Spleen (tissue), 11 donors: ENCODE data around the gene S100A8. TPM values are rescaled to one million over a fixed set of nuclear protein-coding genes. Genes with fewer than 3 reads are reported as not detected.

Experiments used
- DNase-seq: peaks from one replicate; pipeline ENCODE4 v3.0.0-alpha.2; 2020
- H3K27ac ChIP-seq, 8 donors: fragments of 200-600 bp; sonication (generic) in 7 of 8; 1 replicate in 4 of 8; 2 replicates in 4 of 8; pipeline versions ENCODE4 v1.5.0 to v1.8.0; 2016 to 2021; ENCODE audit warnings: inconsistent platforms in 4 of 8, mild to moderate bottlenecking in 4 of 8, moderate library complexity in 1 of 8
- H3K27me3 ChIP-seq, 7 donors: fragments of 200-600 bp; sonication (generic) in 6 of 7; replicated peaks in 1 of 7; 1 replicate in 4 of 7; 2 replicates in 3 of 7; pipeline versions ENCODE4 v1.5.0 to v1.8.0; 2016 to 2021; ENCODE audit warnings: inconsistent platforms in 3 of 7, mild to moderate bottlenecking in 1 of 7
- H3K36me3 ChIP-seq, 6 donors: fragments of 200-600 bp; sonication (generic) in 5 of 6; 1 replicate in 4 of 6; 2 replicates in 2 of 6; pipeline versions ENCODE4 v1.5.0 to v1.8.0; 2016 to 2021; ENCODE audit warnings: inconsistent platforms in 2 of 6
- H3K4me1 ChIP-seq, 6 donors: fragments of 200-600 bp; sonication (generic) in 5 of 6; 1 replicate in 3 of 6; 2 replicates in 3 of 6; pipeline versions ENCODE4 v1.5.0 to v1.8.0; 2016 to 2021; ENCODE audit warnings: inconsistent platforms in 3 of 6
- H3K4me3 ChIP-seq, 8 donors: fragments of 200-600 bp; sonication (generic) in 7 of 8; 1 replicate in 4 of 8; 2 replicates in 4 of 8; pipeline versions ENCODE4 v1.5.0 to v1.8.0; 2016 to 2021; ENCODE audit warnings: inconsistent platforms in 4 of 8, mild to moderate bottlenecking in 4 of 8, moderate library complexity in 2 of 8
- H3K9me3 ChIP-seq, 8 donors: fragments of 200-600 bp; sonication (generic) in 7 of 8; 1 replicate in 4 of 8; 2 replicates in 4 of 8; pipeline versions ENCODE4 v1.5.0 to v1.8.0; 2016 to 2021; ENCODE audit warnings: inconsistent platforms in 4 of 8
- CTCF ChIP-seq, 11 experiments: fragments of 200-600 bp in 7 of 11; fragments of 450-650 bp in 4 of 11; sonication (generic) in 4 of 11; IDR thresholded peaks in 8 of 11; conservative IDR thresholded peaks in 3 of 11; 1 replicate in 7 of 11; 2 replicates in 4 of 11; pipeline versions ENCODE4 v1.4.0 to v1.8.0; 2016 to 2021; ENCODE audit warnings: antibody characterized with exemption in 11 of 11, inconsistent platforms in 4 of 11, mild to moderate bottlenecking in 1 of 11
- POLR2A ChIP-seq, 3 donors: fragments of 450-650 bp; IDR thresholded peaks; one replicate each; pipeline ENCODE4 v1.5.1; 2017; ENCODE audit warnings: antibody characterized with exemption in 3 of 3, mild to moderate bottlenecking in 1 of 3
- POLR2AphosphoS5 ChIP-seq, 3 donors: sonication (generic); formaldehyde crosslinking; IDR thresholded peaks; one replicate each; pipeline ENCODE4 v1.5.1; 2017; ENCODE audit warnings: antibody characterized with exemption in 3 of 3
- WGBS, 5 donors: extraction: QIAGEN DNeasy Blood & Tissue Kit in 3 of 5; methylation state at CpG; one replicate each; pipeline versions ENCODE4 v1.1.5 to v1.1.7; 2013 to 2018; 5-methylcytosine and 5-hydroxymethylcytosine counted together
- intact Hi-C: fragments of 100-400 bp; cut with DNase I; formaldehyde crosslinking; loops from one replicate; pipeline ENCODE4 v1.15.0; 2023; ENCODE audit warnings: low total_unique reads
- polyA plus RNA-seq, 3 donors: library from polyadenylated mRNA; stranded (reverse); fragments of 200-250 nt; gene quantifications; one replicate each; pipeline ENCODE4 v1.2.1, GENCODE V29; 2013
- total RNA-seq, 7 donors: library from RNA; depleted of rRNA in 3 of 7; stranded (reverse); fragments of >200 nt in 3 of 7; fragmentation: NEBNext Ultra II Directional in 4 of 7; extraction: Animal tissue kit (Norgen Biotek cat#: 25700) in 4 of 7; gene quantifications; one replicate each; pipeline versions ENCODE4 v1.1.0 to v1.2.1, GENCODE V29; 2016 to 2021
- donor health status: healthy with polysubstance abuse.
- donor health status: DM: no; HTN: no; CAD: no; lungs with moderate emphysema.
- donor health status: DM: no; HTN: no; CAD: no.
- donor health status: Bipolar disorder and iron deficiency.
- donor health status: healthy.
- donor health status: DM: no; HTN: no; CAD: no.
- donor health status: DM: yes; HTN: yes; CAD: no.

The S100A8 gene
- total and polyA plus RNA-seq, 10 donors: 756 to 7,676 (median 1,458) TPM

GRCh38 chr1:153434746-153435455, 44.0 kb upstream of the S100A8 start:
- TF ChIP-seq CTCF (IDR thresholded peaks at IDR 0.05 in 8 of 11, conservative IDR thresholded peaks at IDR 0.05 in 3 of 11) (no peak), POLR2A (IDR thresholded peaks at IDR 0.05) (no peak), POLR2AphosphoS5 (IDR thresholded peaks at IDR 0.05) (no peak)
- WGBS, 5 donors: 79 to 87% (median 82%) methylated on average over 11 of the region's 11 CpGs
- H3K36me3 ChIP-seq: no peaks in the 10 kb centered on the region

GRCh38 chr1:153432874-153433681, 42.2 kb upstream of the S100A8 start:
- intact Hi-C loops: no loop called here
- Histone ChIP-seq H3K27me3 (peaks cover 0 to 63% (median 0%) of the 10 kb centered on the region in 7 donors), H3K9me3 (no peaks in the 10 kb centered on the region), H3K4me3 (no peak overlapping the region), H3K36me3 (no peaks in the 10 kb centered on the region), H3K4me1 (no peaks in the 10 kb centered on the region), H3K27ac (no peak overlapping the region)
- WGBS, 5 donors: 73 to 76% (median 74%) methylated on average over 9 of the region's 9 CpGs
- TF ChIP-seq CTCF (IDR thresholded peaks at IDR 0.05 in 8 of 11, conservative IDR thresholded peaks at IDR 0.05 in 3 of 11) (no peak), POLR2AphosphoS5 (IDR thresholded peaks at IDR 0.05) (no peak), POLR2A (IDR thresholded peaks at IDR 0.05) (no peak)
- no peak for DNase-seq

More at GRCh38 chr1:153434746-153435455, 44.0 kb upstream of the S100A8 start:
- peaks cover 0 to 57% (median 0%) of the 10 kb centered on the region in 7 donors for H3K27me3 ChIP-seq
- DNase-seq: no peak
- no peak overlapping the region for H3K4me3 ChIP-seq
- no peak overlapping the region for H3K27ac ChIP-seq
- intact Hi-C loops: no loop called here
- no peaks in the 10 kb centered on the region for H3K9me3 ChIP-seq
- no peaks in the 10 kb centered on the region for H3K4me1 ChIP-seq

GRCh38 chr1:153431928-153432327, 41.1 kb upstream of the S100A8 start:
- TF ChIP-seq POLR2A (IDR thresholded peaks at IDR 0.05) (no peak), CTCF (IDR thresholded peaks at IDR 0.05 in 8 of 11, conservative IDR thresholded peaks at IDR 0.05 in 3 of 11) (no peak), POLR2AphosphoS5 (IDR thresholded peaks at IDR 0.05) (no peak)
- WGBS, 5 donors: 61 to 74% (median 68%) methylated on average over 4 of the region's 4 CpGs
- DNase-seq: no peak
- no peaks in the 10 kb centered on the region for H3K9me3 ChIP-seq
- no peaks in the 10 kb centered on the region for H3K36me3 ChIP-seq
- H3K4me3 ChIP-seq: no peak overlapping the region
- peaks cover 0 to 63% (median 0%) of the 10 kb centered on the region in 7 donors for H3K27me3 ChIP-seq
- no peak overlapping the region for H3K27ac ChIP-seq
- intact Hi-C loops: no loop called here
- no peaks in the 10 kb centered on the region for H3K4me1 ChIP-seq

GRCh38 chr1:153431427-153431826, 40.6 kb upstream of the S100A8 start:
- TF ChIP-seq POLR2A (IDR thresholded peaks at IDR 0.05) (no peak), POLR2AphosphoS5 (IDR thresholded peaks at IDR 0.05) (no peak), CTCF (IDR thresholded peaks at IDR 0.05 in 8 of 11, conservative IDR thresholded peaks at IDR 0.05 in 3 of 11) (no peak)
- peaks cover 0 to 67% (median 0%) of the 10 kb centered on the region in 7 donors for H3K27me3 ChIP-seq
- H3K36me3 ChIP-seq: no peaks in the 10 kb centered on the region
- H3K4me1 ChIP-seq: no peaks in the 10 kb centered on the region
- no peak overlapping the region for H3K27ac ChIP-seq
- DNase-seq: no peak
- no peaks in the 10 kb centered on the region for H3K9me3 ChIP-seq
- H3K4me3 ChIP-seq: no peak overlapping the region
- WGBS, 5 donors: 74 to 88% (median 80%) methylated on average over 3 of the region's 3 CpGs
- intact Hi-C loops: no loop called here
